GM12874 (cell line): Measurements from ENCODE around the gene ZFP36L1.

Experiments
- TF ChIP-seq, protein P1 (sequence below): IDR thresholded peaks from 2 replicates; pipeline ENCODE4 v1.5.1; 2011; ENCODE audit warnings: low read depth, mild to moderate bottlenecking, control low read depth, low read length, moderate library complexity; ENCODE audit not compliant: insufficient read depth

Gene ZFP36L1

DNA sequence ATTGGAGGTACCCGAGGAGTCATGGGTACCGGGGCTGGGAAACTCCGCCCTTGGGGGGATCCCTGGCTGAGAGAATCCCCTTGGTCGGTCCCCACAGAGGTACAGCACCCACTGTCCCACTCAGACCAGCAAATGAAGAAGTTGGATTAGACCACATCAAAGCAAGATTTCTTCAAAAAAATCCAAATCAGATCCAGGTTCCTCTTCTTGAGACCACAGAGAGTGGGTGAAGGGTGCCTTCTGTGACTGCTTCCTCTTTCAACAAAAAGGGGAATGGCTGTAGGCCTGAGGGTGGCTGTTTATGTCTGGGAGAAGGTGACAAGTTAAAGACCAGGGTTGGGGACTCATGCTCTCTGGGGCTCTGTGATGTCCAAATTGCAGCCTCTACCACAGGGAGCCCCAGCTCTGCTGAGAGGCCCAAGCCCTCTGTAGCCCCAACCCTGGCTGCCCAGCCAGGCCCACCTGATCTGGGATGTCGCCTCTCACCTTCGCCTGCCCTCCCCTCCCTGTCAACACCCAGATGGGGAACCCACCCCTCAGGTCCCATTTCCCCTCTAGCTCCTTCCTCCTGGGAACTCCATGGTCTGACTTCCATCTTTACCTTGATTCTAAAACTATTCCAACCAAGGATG, 50.9 kb downstream of the ZFP36L1 start:
- TF ChIP-seq, protein P1, sequence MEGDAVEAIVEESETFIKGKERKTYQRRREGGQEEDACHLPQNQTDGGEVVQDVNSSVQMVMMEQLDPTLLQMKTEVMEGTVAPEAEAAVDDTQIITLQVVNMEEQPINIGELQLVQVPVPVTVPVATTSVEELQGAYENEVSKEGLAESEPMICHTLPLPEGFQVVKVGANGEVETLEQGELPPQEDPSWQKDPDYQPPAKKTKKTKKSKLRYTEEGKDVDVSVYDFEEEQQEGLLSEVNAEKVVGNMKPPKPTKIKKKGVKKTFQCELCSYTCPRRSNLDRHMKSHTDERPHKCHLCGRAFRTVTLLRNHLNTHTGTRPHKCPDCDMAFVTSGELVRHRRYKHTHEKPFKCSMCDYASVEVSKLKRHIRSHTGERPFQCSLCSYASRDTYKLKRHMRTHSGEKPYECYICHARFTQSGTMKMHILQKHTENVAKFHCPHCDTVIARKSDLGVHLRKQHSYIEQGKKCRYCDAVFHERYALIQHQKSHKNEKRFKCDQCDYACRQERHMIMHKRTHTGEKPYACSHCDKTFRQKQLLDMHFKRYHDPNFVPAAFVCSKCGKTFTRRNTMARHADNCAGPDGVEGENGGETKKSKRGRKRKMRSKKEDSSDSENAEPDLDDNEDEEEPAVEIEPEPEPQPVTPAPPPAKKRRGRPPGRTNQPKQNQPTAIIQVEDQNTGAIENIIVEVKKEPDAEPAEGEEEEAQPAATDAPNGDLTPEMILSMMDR: no peak

DNA sequence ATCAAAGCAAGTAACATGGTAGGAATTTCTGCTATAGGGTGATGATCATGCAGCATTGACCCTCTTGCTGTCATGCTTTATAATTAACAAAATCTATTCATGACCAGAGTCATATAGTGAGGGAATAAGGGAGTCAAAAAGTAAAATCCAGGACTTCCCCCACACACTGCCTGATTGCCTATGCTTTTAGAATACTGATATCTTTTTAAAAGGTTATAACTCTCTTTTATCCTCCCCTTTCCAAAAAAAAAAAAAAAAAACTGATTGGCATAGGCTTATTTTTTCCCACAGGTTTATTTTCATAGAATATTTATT, 51.4 kb downstream of the ZFP36L1 start:
- TF ChIP-seq, protein P1: no peak

DNA sequence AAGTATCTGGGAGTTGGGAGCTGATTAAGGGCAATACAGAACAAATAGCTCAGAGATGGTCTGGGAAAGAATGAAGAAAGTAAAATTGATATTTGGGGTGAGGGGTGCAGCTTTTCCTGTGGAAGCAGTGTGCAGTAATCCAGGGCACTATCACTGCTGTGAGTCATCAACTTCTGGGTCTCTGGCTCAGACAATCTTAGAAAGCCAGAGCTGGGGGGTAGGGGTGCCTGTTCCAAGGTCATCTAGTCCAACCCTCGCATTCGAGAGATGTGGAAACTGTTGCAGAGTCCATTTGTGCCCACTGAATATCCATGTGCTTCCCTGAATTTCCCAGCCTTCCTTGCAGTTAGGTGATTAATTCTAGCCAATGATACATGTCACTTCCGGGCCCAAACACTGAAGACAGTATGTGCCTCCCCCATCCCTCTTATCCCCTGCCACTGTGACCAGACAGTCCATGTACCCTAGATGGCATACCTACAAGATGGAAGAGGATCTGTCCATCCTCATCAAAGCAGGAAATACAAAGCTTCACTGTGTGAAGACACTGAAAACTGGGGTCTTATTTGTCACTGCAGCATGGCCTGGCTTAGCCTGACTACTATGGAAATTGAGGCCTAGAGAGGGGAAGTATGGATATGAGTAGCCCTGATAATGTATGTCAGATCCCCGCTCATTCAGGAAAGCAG, 51.9 kb downstream of the ZFP36L1 start:
- TF ChIP-seq, protein P1: no peak

DNA sequence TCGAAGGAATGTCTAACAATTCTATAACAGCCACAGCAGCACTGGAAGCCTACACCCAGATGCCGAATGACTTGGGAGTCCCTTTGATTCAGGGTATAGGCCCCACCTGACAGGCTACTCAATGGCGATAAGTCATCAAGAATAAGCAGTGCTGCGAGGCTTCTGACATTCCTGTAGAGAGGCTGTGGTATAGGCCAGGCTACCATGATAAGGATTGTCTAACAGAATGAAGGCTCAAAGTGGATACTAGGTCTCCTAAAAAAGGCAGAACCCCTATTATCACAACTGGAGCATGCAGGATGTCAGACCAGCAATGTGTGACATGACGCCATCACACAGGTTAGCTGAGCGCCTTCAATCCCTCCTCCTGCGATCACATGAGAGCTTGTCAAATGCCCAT, 53.2 kb downstream of the ZFP36L1 start:
- TF ChIP-seq, protein P1: no peak

DNA sequence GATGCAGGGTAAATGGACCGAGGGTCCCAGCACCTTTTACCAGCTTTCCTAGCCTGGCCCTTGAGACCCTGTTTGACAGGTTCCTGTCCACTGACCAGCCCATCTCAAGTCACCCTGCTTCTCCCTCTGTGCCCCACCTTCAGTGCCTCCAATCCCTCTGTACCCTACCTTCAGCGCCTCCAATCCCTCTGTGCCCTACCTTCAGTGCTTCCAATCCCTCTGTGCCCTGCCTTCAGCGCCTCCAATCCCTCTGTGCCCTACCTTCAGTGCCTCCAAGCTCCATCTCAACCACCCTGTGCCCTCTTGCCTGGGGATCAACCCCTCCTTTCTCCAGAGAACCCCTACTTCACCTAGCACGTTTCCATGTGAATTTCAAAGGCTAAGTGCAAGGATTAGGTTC, 54.3 kb downstream of the ZFP36L1 start:
- TF ChIP-seq, protein P1: no peak
